Neural cell (in vitro differentiated cells): ENCODE data around the gene KCTD14. TPM values are rescaled to one million over a fixed set of nuclear protein-coding genes. Genes with fewer than 3 reads are reported as not detected.

Source experiments
- H2AFZ ChIP-seq: fragments of 200-600, 300-800 bp; sonication (generic), shearing (Covaris generic); 2 replicates; pipeline ENCODE4 v1.6.0; 2014; ENCODE audit warnings: low read depth, mild to moderate bottlenecking, antibody characterized with exemption, low read length, moderate library complexity
- H3F3A ChIP-seq: fragments of 200-600 bp; shearing (Covaris generic); 2 replicates; pipeline ENCODE4 v1.6.1; 2016; ENCODE audit warnings: mild to moderate bottlenecking, moderate library complexity, mixed read lengths, antibody characterized with exemption, low read length; ENCODE audit not compliant: insufficient read depth, poor library complexity, severe bottlenecking
- H3K27ac ChIP-seq: fragments of 200-600, 300-800 bp; sonication (generic), shearing (Covaris generic); 2 replicates; pipeline ENCODE4 v1.5.1; 2014; ENCODE audit warnings: mild to moderate bottlenecking, low read length, moderate library complexity
- H3K27me3 ChIP-seq: fragments of 300-800, 200-600 bp; sonication (generic), shearing (Covaris generic); 2 replicates; pipeline ENCODE4 v1.6.0; 2014; ENCODE audit warnings: mild to moderate bottlenecking, low read depth, low read length, moderate library complexity; ENCODE audit not compliant: insufficient read depth
- H3K36me3 ChIP-seq: fragments of 300-800, 200-600 bp; sonication (generic), shearing (Covaris generic); 2 replicates; pipeline ENCODE4 v1.5.1; 2014; ENCODE audit warnings: mild to moderate bottlenecking, antibody characterized with exemption, low read length, moderate library complexity; ENCODE audit not compliant: insufficient read depth
- H3K4me2 ChIP-seq: fragments of 300-800, 200-600 bp; sonication (generic), shearing (Covaris generic); 2 replicates; pipeline ENCODE4 v1.6.0; 2014; ENCODE audit warnings: mild to moderate bottlenecking, low read length
- H3K4me3 ChIP-seq: fragments of 300-800, 200-600 bp; sonication (generic), shearing (Covaris generic); 2 replicates; pipeline ENCODE4 v1.5.1; 2014; ENCODE audit warnings: mild to moderate bottlenecking, low read length, moderate library complexity
- H3K79me2 ChIP-seq: fragments of 200-600 bp; shearing (Covaris generic); replicated peaks from 2 replicates; pipeline ENCODE4 v1.6.0; 2014; ENCODE audit warnings: mild to moderate bottlenecking, low read length, moderate library complexity; ENCODE audit not compliant: insufficient read depth
- H3K9ac ChIP-seq: fragments of 300-800, 200-600 bp; sonication (generic), shearing (Covaris generic); 2 replicates; pipeline ENCODE4 v1.6.1; 2016; ENCODE audit warnings: mild to moderate bottlenecking, low read length, mixed read lengths
- H3K9me2 ChIP-seq: fragments of 200-600 bp; shearing (Covaris generic); 2 replicates; pipeline ENCODE4 v1.6.1; 2016; ENCODE audit warnings: mild to moderate bottlenecking, low read length, mixed read lengths; ENCODE audit not compliant: insufficient read depth
- H3K9me3 ChIP-seq: fragments of 200-600, 300-800 bp; sonication (generic), shearing (Covaris generic); 2 replicates; pipeline ENCODE4 v1.6.1; 2016; ENCODE audit warnings: mild to moderate bottlenecking, mixed run types, low read length, moderate library complexity, mixed read lengths
- H4K20me1 ChIP-seq: fragments of 200-600 bp; shearing (Covaris generic); 2 replicates; pipeline ENCODE4 v1.6.1; 2016; ENCODE audit warnings: mild to moderate bottlenecking, mixed run types; ENCODE audit not compliant: insufficient read depth
- EP300 ChIP-seq: fragments of 450-650 bp; conservative IDR thresholded peaks from 2 replicates; pipeline ENCODE4 v1.6.1; 2014; ENCODE audit warnings: antibody characterized with exemption, mild to moderate bottlenecking, moderate library complexity; ENCODE audit not compliant: poor library complexity, severe bottlenecking
- EZH2 ChIP-seq: fragments of 200-600, 300-800 bp; shearing (Covaris generic), sonication (generic); IDR thresholded peaks from 2 replicates; pipeline ENCODE4 v1.6.1; 2014; ENCODE audit warnings: antibody characterized with exemption, low read length, borderline replicate concordance, mild to moderate bottlenecking; ENCODE audit not compliant: insufficient read depth, poor library complexity, severe bottlenecking
- MXI1 ChIP-seq: fragments of 450-650 bp; conservative IDR thresholded peaks from 2 replicates; pipeline ENCODE4 v1.6.1; 2014; ENCODE audit warnings: antibody characterized with exemption, mild to moderate bottlenecking; ENCODE audit not compliant: poor library complexity, severe bottlenecking
- POLR2AphosphoS5 ChIP-seq: IDR thresholded peaks from 2 replicates; pipeline ENCODE4 v1.6.1; 2012
- RAD21 ChIP-seq: fragments of 450-650 bp; conservative IDR thresholded peaks from 2 replicates; pipeline ENCODE4 v1.6.1; 2014; ENCODE audit warnings: antibody characterized with exemption, mild to moderate bottlenecking, moderate library complexity
- SMC3 ChIP-seq: fragments of 450-650 bp; conservative IDR thresholded peaks from 2 replicates; pipeline ENCODE4 v1.6.1; 2014; ENCODE audit warnings: antibody characterized with exemption, mild to moderate bottlenecking, moderate library complexity; ENCODE audit not compliant: poor library complexity
- TAF1 ChIP-seq: IDR thresholded peaks from 2 replicates; pipeline ENCODE4 v1.6.1; 2012; ENCODE audit warnings: low read depth
- polyA plus RNA-seq: library from polyadenylated mRNA; depleted of rRNA; stranded (reverse); fragments of >200 nt; gene quantifications from 2 replicates; pipeline ENCODE4 v1.2.3, GENCODE V29; 2014
- TF ChIP-seq, protein P1 (sequence below): fragments of 450-650 bp; IDR thresholded peaks from 2 replicates; pipeline ENCODE4 v1.5.1; 2014; ENCODE audit warnings: antibody characterized with exemption, mild to moderate bottlenecking, moderate library complexity; ENCODE audit not compliant: poor library complexity, severe bottlenecking
- TF ChIP-seq, protein P2 (sequence below): IDR thresholded peaks from 2 replicates; pipeline ENCODE4 v1.6.1; 2012; ENCODE audit warnings: borderline replicate concordance

Gene KCTD14
- polyA plus RNA-seq, 1 donor from 2014 or later = 0.32 TPM

DNA sequence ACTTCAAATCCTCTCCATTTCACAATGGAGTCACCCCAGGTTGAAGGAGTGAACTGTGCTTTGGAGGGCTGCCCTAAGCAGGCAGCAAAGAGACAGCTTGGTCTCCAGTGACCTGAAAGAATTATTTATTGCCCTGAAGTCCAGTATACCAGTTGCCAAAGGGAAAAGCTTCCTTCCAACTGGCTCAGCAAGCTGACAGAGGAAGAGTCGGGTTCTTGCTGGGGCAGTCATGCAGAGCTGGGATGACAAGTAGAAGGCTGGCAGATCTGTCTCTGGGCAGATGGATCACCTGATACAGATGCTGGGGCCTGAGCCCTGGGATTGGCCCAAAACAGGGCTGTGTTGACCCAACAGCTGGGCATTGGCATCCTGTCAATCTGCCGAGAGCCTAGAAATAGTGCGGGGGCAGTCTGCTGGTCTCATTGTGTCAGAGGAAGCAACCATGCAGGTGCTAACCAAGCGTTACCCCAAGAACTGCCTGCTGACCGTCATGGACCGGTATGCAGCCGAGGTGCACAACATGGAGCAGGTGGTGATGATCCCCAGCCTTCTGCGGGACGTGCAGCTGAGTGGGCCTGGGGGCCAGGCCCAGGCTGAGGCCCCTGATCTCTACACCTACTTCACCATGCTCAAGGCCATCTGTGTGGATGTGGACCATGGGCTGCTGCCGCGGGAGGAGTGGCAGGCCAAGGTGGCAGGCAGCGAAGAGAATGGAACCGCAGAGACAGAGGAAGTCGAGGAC, 40.5 kb upstream of the KCTD14 start, which contains the start of gene THRSP:
Gene THRSP (plus strand): TSS at position 422 of the 742 bp plus-strand sequence. CDS start 21 bp downstream, at position 443.
- Histone ChIP-seq H3F3A (no peaks in the 10 kb centered on the region), H2AFZ (no peak within 1 kb of the TSS), H3K79me2 (no peaks in the 10 kb centered on the region), H4K20me1 (no peaks in the 10 kb centered on the region), H3K9me2 (no peaks in the 10 kb centered on the region), H3K27ac (no peak within 1 kb of the TSS), H3K4me2 (no peak within 1 kb of the TSS), H3K9ac (no peak within 1 kb of the TSS), H3K36me3 (no peaks in the 10 kb centered on the region), H3K4me3 (no peak within 1 kb of the TSS), H3K9me3 (no peaks in the 10 kb centered on the region), H3K27me3 (no peaks in the 10 kb centered on the region)
- no peak for TF ChIP-seq MXI1
- TF ChIP-seq SMC3 = no peak
- TF ChIP-seq EZH2 = no peak
- TF ChIP-seq POLR2AphosphoS5 = no peak
- no peak for TF ChIP-seq EP300
- TF ChIP-seq, protein P1, sequence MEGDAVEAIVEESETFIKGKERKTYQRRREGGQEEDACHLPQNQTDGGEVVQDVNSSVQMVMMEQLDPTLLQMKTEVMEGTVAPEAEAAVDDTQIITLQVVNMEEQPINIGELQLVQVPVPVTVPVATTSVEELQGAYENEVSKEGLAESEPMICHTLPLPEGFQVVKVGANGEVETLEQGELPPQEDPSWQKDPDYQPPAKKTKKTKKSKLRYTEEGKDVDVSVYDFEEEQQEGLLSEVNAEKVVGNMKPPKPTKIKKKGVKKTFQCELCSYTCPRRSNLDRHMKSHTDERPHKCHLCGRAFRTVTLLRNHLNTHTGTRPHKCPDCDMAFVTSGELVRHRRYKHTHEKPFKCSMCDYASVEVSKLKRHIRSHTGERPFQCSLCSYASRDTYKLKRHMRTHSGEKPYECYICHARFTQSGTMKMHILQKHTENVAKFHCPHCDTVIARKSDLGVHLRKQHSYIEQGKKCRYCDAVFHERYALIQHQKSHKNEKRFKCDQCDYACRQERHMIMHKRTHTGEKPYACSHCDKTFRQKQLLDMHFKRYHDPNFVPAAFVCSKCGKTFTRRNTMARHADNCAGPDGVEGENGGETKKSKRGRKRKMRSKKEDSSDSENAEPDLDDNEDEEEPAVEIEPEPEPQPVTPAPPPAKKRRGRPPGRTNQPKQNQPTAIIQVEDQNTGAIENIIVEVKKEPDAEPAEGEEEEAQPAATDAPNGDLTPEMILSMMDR = no peak
- no peak for TF ChIP-seq RAD21
- no peak for TF ChIP-seq TAF1
- TF ChIP-seq, protein P2, sequence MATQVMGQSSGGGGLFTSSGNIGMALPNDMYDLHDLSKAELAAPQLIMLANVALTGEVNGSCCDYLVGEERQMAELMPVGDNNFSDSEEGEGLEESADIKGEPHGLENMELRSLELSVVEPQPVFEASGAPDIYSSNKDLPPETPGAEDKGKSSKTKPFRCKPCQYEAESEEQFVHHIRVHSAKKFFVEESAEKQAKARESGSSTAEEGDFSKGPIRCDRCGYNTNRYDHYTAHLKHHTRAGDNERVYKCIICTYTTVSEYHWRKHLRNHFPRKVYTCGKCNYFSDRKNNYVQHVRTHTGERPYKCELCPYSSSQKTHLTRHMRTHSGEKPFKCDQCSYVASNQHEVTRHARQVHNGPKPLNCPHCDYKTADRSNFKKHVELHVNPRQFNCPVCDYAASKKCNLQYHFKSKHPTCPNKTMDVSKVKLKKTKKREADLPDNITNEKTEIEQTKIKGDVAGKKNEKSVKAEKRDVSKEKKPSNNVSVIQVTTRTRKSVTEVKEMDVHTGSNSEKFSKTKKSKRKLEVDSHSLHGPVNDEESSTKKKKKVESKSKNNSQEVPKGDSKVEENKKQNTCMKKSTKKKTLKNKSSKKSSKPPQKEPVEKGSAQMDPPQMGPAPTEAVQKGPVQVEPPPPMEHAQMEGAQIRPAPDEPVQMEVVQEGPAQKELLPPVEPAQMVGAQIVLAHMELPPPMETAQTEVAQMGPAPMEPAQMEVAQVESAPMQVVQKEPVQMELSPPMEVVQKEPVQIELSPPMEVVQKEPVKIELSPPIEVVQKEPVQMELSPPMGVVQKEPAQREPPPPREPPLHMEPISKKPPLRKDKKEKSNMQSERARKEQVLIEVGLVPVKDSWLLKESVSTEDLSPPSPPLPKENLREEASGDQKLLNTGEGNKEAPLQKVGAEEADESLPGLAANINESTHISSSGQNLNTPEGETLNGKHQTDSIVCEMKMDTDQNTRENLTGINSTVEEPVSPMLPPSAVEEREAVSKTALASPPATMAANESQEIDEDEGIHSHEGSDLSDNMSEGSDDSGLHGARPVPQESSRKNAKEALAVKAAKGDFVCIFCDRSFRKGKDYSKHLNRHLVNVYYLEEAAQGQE = no peak

DNA sequence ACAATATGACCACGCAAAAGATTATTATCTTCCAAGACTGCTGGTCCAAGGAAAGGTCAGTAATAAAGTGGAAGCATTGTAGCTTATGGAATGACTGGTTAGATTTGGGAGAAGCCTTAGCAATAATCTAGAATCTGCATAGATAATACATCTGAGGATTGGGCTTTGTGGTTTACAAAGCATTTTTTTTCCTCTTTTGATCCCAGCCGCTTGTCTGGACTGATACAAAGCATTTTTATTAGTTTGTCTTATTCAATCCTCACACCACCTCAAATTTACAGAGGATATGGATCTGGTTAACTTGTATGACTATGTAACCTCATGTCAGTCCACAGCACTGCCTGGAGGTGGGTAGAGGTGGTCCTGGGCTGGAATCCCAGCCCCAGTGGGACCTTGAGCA, 39.6 kb upstream of the KCTD14 start:
- Histone ChIP-seq H3K79me2 (no peaks in the 10 kb centered on the region), H3K4me3 (no peak overlapping the region), H3K9me2 (no peaks in the 10 kb centered on the region), H3K27me3 (no peaks in the 10 kb centered on the region), H3F3A (no peaks in the 10 kb centered on the region), H3K27ac (no peak overlapping the region), H3K36me3 (no peaks in the 10 kb centered on the region), H3K4me2 (no peak overlapping the region), H4K20me1 (no peaks in the 10 kb centered on the region), H2AFZ (no peak overlapping the region), H3K9ac (no peak overlapping the region), H3K9me3 (no peaks in the 10 kb centered on the region)
- no peak for TF ChIP-seq MXI1

DNA sequence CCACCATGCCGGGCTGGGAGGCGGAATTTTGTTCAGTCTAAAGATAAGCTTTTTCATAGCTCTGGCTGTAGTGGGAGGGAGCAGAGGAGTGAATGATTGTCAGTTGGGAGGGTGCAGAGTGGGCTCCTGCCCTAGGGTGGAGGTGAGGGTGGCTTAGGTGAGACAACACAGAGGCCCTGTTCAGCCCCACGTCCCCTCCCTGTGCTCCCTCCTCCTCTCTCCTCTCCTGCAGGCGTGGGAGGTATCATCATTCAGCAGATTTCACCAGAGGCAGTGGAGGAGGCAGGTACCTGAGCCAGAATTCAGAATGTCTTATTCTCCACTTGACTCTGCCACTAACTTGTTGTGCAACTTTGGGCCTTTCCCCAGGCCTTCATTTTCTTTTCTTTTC, 38.8 kb upstream of the KCTD14 start:
- H4K20me1 ChIP-seq = no peaks in the 10 kb centered on the region
- H3F3A ChIP-seq = no peaks in the 10 kb centered on the region
- TF ChIP-seq TAF1 = no peak
- TF ChIP-seq EP300 = no peak
- TF ChIP-seq, protein P1 = no peak
- TF ChIP-seq POLR2AphosphoS5 = no peak
- no peak for TF ChIP-seq RAD21
- TF ChIP-seq, protein P2 = no peak
- no peak for TF ChIP-seq MXI1
- no peak for TF ChIP-seq SMC3
- TF ChIP-seq EZH2 = no peak
- H3K9ac ChIP-seq = no peak overlapping the region
- H3K36me3 ChIP-seq = no peaks in the 10 kb centered on the region
- H3K79me2 ChIP-seq = no peaks in the 10 kb centered on the region
- no peak overlapping the region for H2AFZ ChIP-seq
- no peaks in the 10 kb centered on the region for H3K9me2 ChIP-seq
- H3K4me3 ChIP-seq = no peak overlapping the region
- H3K9me3 ChIP-seq = no peaks in the 10 kb centered on the region
- no peak overlapping the region for H3K4me2 ChIP-seq
- no peak overlapping the region for H3K27ac ChIP-seq
- H3K27me3 ChIP-seq = no peaks in the 10 kb centered on the region
